DMS53 treated with DMSO at 0.1 percent for 48 hours (cell line): ENCODE measurements around the gene UQCRHL.
"Not testable (repeated sequence)": the region's sequence is repeated elsewhere in the genome, so short reads cannot be mapped to it uniquely, and the experiment has no call there.

Source experiments
- DNase-seq: peaks from one replicate; lab custom pipeline; 2025; ENCODE audit not compliant: unreplicated experiment; lab: John Stamatoyannopoulos, UW

UQCRHL gene

GRCh38 chr1:15807549-15807948 lies at the start of gene UQCRHL:
UQCRHL (minus strand) TSS chr1:15807649; CDS start chr1:15807649, 0 bp downstream.
- DNase-seq = not testable (repeated sequence)

DNA sequence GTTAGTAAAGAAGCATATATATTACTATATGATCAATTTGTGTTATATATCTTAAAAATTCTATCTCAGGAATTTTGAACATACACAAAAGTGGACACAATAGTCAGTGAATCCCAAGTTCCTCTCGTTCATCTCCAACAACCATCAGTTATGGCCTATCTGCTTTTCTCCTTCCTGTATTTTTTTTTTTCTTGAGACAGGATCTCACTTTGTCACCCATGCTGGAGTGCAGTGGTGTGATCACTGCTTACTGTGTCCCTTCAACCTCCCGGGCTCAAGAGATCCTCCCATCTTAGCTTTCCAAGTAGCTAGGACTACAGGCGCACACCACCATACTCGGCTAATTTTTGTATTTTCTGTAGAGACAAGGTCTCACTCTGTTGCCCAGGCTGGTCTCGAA lies 49.4 kb upstream of the UQCRHL start:
- DNase-seq = no peak

DNA sequence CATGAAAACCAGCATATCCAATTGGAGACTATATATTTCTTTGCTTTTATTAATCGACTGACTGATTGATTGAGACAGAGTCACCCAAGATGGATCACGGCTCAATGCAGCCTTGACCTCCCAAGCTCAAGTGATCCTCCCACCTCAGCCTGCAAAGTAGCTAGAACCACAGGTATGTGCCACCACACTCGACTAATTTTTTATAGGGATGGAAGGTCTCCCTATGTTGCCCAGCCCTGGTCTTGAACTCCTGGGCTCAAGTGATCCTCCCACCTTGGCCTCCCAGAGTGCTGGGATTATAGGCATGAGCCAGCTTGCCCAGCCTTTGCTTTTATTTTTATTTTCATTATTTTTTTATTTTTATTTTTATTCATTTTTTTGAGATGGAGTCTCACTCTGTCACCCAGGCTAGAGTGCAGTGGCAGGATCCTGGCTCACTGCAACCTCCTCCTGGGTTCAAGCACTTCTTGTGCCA lies 45.4 kb upstream of the UQCRHL start:
- no peak for DNase-seq

DNA sequence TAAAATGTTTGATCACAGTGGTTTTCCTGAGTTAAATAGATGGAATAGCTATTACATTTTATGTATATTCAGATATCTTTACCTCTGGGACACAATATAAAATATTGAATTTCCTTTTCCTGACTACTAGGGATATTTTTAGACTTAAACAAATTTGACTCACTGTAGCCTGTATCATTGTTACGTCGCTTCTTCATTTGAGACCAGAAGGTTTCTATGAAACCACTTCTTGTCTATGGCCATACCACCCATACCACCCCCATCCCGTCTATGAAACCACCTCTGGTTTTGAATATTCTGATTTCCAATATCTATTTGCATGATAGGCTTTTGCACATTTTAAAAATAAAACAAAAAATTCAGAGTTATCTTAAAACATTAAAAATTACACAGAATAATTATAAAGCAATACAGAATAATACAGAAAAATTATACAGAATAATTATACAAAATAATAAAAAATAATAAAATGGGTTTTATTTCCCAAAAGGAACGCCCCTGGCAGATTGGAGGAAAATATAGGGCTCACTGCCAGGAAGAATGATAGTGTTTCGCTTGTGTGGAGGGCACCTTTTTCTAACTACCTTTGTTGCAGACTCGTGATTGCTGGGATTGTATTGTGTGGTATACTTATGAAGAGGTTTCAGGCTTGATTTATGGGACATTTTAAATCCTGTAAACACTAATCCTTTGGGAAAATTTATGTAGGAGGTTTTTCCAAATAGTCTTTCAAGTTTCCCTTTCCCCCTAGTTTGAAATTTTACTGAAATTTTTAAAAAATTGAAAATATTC lies 44.8 kb upstream of the UQCRHL start:
- no peak for DNase-seq

- no peak for DNase-seq
Observed at GRCh38 chr1:15851210-15852035, 44.0 kb upstream of the UQCRHL start.

DNA sequence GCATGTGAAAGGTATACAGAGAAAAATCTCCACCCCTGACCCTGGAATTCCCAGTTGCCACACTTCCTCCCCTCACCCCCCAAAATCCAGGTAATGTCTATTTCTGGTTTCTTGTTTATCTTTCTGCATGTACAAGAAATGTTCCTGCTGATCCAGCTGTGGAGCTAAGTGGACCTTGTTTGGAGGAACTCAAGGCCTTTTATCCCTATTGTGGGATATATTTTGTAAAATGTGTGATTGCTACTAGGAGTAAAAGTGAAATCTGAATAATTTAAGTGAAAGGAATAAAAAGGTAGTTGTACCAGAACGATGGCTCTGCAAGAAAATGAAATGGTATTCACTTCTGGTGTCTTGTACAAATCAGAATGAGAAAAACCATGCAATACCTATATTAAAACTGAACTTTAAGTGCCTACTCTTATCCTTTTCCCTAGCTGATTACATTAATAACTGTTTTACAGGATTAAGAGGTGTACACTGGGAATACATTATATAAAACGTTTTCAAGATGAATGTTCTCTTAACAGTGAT lies 43.1 kb upstream of the UQCRHL start:
- DNase-seq = no peak

GRCh38 chr1:15849775-15850324 lies 42.4 kb upstream of the UQCRHL start:
- peak; percentile 70 for DNase-seq

DNA sequence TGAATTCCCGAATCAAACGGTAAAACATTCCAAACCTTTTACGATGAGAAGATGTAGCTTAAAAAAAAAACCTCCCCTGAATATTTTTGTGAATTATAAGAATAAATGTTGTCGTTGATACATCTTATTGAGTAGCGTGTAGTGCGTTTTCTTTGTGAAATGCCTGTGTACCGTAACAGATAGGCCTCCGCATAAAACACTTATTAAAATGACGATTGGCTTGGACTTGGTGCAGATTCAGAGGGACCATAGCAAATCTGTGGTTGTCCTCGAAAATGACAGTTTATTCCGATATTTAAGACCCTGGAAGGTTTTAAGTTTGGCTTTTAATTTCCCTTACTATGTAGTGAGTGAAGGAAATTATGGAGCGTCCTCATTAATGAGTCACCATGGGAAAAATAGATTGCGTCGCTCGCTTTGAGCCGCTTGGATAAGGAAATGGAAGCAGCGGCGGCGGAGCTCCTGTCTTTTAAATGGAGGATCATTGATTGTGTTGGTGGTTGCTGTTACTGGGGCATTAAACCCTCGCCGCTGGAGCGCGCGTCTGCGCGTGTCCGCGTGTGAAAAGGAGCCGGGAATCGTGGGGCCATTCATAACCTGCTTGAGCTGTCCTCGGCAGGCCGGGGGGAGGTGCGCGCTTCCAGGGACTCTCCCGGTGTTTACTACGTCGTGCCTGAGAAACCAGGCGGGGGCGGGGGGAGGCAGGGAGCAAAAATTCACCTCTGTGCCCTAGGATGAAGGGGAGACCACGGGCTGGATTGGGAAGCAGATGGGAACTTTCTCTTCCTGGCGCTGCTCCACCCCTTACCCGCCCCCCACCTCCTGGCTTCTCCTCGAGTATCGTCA lies 41.7 kb upstream of the UQCRHL start:
- DNase-seq = peak; percentile 77

DNA sequence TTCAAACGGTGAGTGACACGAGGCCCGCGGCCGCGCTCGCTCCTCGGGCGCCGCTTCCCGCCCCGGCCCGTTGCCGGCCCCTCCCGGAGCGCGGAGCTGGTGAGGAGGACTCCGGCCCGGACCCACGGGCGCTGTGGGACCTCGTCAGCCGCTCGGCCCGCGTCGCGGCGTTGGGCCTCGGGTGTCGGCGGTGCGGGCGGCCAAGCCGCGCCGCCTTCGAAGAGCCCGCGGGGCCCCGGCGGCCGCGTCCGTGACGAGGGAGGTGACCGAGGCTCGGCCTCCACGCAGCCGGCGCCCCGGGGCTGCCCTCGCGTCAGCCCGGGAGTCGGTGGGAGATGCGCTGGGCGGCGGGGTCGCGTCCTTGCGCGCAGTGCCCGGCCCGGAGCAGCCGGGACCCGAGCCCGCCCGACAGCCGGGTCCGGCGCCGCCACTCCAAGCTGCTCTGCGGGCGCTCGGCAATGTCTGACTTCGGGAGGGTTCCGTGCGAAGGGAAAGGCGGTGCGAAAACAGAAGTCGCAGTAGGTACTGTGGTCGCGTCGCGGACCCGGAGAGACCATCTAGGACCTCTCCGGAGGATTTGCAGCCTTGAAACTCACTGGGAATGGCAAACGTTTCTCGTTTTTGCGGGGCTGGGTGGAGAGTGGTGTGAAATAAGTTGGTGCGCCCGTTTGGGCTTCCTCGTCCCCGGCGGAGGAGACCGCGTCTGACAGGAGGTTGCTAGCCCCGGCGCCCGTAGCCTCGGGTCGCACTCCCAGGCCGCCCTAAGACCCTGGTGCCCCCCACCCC lies 40.9 kb upstream of the UQCRHL start:
- no peak for DNase-seq

- DNase-seq = no peak
Observed at GRCh38 chr1:15847893-15848142, 40.4 kb upstream of the UQCRHL start.

- peak; percentile 92 for DNase-seq
Observed at GRCh38 chr1:15847100-15847892, 39.8 kb upstream of the UQCRHL start, which contains the start of gene SPEN. SPEN (plus strand) TSS chr1:15847707; CDS start chr1:15848068, 361 bp downstream.

DNA sequence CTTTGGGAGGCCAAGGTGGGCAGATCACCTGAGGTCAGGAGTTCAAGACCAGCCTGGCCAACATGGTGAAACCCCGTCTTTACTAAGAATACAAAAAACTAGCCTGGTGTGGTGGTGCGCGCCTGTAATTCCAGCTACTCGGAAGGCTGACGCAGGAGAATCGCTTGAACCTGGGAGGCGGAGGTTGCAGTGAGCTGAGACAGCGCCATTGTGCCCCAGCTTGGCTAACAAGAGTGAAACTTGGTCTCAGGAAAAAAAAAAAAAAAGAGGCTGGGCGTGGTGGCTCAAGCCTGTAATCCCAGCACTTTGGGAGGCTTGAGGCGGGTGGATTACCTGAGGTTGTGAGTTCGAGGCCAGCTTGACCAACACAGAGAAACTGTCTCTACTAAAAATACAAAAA lies 38.6 kb upstream of the UQCRHL start:
- DNase-seq = not testable (repeated sequence)

DNA sequence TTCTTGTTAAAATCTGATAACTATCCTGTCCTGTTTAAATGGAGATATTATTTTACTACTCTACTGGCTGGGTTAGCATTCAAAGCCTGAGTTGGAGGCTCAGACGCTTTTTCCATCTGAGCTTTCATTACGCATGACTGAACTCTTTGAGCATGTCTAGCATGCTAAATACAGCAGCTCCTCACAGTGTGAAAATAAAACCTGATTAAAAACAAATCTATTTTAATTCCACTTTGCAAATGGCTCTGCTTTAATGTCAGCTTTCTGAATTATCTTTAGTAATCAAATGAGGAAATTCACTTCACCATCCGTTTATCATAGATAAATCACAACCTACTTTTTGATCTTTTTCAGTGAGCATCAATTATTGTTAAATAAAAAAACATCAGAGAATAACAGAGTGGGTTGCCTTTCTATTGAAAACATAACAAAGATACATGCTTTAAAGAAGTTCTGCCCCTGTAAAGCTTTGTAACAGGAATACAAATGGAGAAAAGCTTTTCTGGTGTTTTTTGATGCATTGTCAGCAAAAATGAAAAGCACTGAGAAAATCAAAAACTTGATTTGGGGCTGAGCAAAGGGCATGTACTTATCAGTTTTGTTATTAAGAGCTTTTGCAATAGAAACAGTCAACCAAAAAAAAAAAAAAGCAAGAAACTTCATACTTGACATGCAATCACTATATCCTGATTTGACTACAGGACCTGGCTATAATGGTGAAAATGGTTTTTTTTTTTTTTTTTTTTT lies 36.5 kb upstream of the UQCRHL start:
- DNase-seq = no peak

DNA sequence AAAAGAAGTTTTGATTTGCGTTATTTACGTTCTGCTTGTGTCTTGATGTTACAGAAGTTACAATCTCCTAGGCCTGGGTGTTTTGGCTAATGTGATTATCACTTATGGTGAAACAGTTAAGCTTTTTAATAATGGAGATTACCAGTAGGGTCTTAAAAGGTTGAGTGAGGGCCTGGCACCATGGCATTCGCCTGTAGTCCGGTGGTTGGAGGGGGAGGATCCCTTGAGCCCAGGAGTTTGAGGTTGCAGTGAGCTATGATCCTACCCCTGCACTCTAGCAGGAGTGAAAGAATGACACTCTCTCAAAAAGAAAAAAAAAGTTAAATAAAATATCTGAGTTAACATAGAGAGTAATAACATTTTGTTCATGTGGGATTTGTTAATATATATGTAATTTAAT lies 31.3 kb upstream of the UQCRHL start:
- DNase-seq = no peak

DNA sequence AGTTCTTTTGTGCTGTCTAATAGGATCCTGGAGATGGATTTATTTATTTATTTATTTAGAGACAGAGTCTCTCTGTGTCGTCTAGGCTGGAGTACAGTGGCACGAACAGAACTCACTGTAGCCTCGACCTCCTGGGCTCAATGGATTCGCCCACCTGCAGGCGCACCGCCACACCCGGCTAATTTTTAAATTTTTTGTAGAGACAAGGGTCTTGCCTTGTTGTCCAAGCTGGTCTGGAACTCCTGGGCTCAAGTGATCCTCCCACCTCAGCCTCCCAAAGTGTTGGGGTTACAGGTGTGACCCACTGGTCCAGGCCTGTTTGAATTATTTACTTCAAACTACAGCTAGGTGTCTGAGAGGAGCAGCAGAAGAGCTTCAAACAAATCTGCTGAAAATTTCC lies 30.5 kb upstream of the UQCRHL start:
- DNase-seq = no peak

- DNase-seq = no peak
Observed at GRCh38 chr1:15836772-15837669, 29.6 kb upstream of the UQCRHL start.

- DNase-seq = not testable (repeated sequence)
Observed at GRCh38 chr1:15836511-15836771, 29.0 kb upstream of the UQCRHL start.
